T-helper 1 cell (primary cell): ENCODE measurements around the gene FBXW2.
"Not testable (repeated sequence)": the region's sequence is repeated elsewhere in the genome, so short reads cannot be mapped to it uniquely, and the experiment has no call there.

Experiments
- DNase-seq, 5 donors: peaks; one replicate each; pipeline ENCODE4 v3.0.0-alpha.2; 2012 to 2020

FBXW2 gene

DNA sequence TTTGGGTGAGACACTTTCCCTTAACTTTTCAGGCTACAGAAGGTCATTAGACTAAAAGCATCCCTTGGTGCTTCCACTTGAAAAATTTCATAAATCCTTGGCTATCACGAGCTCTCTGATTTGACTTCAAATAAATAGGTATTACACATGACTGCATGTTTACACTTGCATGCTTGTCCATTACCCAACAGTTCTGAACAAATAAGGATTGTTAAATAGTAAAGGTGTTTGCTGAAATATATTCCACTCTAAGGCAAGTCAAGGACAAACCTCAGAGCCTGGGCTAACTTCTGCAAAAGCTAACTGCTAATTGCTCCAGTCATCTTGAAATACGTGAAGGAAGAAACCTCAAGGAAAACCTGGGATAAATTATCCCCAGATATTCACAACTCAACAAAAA, 14.5 kb downstream of the FBXW2 start:
- DNase-seq, result no peak

DNA sequence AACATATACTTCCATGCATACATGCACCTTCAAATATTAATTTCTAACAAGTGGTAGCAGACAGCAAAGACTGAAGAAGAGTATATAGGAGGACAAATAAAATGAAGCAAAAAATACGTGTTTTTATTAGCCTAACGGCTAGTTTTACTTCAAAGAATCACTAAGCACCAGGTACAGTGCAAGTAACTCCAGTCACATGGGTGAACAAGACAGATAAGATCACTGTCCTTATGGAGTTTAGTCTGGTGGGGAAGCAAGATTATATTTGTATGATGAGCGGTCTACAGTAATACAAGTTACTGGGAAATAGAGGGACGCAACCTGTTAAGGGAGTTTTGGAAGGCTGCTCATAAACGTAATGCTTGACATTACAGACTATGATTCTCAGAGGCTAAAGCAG, 16.0 kb downstream of the FBXW2 start:
- no peak for DNase-seq

DNA sequence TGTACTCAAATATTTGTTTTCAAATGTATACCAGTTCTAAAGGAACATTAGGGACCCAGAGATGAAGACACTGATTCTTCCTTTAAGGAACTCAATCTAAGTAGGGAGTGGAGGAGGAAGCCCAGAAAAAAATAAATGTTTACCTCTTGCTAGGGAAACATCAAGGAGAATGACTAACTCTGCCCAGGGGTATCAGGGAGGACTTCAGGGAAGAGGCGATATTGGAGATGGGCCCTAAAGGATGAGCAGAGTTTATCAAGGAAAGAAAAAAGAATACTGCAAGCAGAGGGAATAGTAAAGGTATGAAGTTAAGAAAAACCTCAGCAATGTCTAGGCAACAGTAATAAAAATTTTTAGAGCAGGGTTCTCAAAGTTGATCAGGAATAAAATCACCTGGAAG, 16.4 kb downstream of the FBXW2 start:
- no peak for DNase-seq

DNA sequence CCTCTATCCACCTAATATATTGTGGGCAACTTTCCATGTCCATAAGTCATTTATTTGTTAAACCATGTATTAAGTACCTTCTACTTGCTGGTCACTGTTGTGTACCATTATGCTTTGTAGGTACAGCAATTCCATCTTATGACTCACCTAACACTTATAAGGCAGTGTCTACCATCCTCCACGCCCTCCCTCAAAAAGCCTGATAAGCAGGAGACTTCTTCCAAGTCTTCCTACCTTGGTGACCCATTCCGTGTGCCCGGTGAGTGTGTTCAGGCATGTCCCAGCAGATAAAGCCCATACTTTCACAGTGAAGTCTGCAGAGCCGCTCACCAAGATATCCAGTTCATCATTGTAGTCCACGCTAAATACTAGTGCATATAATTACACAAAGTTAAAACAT, 17.4 kb downstream of the FBXW2 start:
- no peak for DNase-seq

DNA sequence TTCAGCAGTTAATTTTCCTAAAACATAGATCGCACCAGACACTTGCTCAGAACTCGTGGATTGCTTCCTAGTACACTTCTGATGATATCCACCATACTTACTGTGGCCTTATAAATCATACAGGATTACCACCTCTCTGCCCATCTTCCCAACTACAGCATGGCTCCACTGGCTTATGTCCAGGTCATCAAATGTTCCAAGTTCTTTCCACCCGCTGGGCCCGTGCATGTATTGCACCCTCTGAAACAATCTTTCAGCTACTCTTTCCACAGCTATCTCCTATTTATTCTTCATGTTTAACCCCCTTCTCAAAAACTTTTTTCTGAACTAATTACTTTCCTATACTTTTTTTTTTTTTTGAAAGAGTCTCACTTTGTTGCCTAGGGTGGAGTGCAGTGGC, 18.5 kb downstream of the FBXW2 start:
- no peak for DNase-seq

DNA sequence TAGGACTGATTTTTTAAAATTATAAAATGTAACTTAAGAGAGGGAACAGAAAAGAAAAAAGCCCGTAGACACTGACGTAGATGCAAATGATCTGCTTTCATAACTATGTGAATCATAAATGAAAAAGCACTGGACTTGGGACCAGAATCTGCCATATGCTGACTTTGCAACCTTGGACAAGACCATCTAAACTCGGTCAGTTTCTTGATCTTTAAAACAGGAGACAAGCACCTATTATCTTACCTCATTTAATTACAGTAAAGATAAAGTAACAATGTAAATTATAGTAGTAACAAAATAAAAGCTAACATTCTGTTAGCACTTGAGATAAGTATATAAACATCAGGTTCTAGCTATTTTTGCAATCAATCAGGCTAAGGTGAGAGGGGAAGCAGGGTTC, 20.0 kb downstream of the FBXW2 start:
- DNase-seq, result no peak

DNA sequence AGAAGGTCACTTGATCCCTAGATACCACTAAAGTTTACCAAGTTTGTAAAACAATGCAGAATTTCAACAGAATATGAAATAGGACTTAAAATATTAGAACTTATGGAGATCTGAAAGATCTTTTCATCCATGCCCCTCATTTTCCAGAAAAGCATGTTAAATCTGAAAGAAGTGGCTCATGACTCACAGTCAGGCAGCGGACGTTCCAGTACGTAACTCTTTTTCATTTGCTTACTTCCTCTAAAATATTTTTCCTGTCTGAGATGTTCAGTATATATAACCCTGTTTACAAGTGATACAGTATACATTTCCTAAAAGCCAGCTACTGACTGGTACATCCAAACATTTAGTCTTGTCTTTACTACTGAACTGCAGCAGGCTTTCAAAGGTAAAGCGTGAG, 22.3 kb downstream of the FBXW2 start:
- peak in 1 of 5 donors; percentile 24 for DNase-seq

DNA sequence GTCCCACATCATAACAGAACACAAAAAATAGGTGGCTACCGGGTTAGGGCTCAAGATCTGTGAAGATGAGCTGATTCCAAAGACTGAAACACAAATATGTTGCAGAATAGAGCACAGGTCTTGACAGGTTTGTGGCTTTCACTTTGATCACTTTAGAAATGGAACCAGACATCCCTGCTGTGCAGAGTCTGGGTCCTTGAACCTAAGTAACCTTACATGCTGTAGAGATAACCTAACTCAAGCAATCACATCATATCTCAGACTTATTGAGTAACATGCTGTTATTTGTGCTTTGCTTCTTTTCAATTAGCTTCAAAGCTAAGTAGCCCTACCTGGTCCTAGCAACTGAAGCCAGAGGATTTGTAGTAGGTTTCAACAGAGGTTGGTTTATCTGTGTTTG, 24.3 kb downstream of the FBXW2 start:
- DNase-seq, result peak in 1 of 5 donors; percentile 69

DNA sequence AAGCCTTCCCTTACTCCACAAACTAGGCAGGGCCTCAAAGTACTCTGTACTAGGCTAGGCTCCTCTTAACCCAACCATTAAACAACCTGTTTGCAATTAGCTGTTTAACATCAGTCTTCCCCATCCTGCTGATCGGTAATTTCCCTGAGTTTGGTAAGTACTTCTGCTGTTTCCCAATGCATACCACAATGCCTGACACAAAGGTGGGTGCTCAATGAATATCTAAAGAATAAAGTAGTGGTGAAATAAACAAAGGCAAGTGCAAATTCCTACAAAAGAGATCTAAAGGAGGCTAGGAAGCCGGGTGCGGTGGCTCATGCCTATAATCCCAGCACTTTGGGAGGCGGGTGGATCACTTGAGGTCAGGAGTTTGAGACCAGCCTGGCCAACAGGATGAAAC, 25.0 kb downstream of the FBXW2 start:
- DNase-seq, result no peak

DNA sequence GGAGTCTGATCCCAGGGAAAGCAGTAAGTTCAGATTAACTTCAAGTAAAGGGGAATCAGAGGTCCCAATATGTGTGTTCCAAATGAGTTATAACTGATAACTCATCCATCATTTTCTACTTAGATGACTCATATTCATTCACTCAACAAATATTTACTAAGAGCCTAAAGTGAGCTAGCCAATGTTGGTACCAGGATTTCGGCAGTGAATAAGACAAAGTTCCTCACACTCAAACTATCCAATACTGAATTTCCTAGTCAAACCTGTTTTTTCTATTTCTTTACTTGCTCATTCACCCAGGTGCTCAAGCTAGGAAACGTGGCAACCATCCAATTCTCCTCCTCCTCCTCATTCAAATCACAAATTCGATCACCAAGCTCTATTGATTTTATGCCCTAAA, 25.8 kb downstream of the FBXW2 start:
- DNase-seq, result no peak

DNA sequence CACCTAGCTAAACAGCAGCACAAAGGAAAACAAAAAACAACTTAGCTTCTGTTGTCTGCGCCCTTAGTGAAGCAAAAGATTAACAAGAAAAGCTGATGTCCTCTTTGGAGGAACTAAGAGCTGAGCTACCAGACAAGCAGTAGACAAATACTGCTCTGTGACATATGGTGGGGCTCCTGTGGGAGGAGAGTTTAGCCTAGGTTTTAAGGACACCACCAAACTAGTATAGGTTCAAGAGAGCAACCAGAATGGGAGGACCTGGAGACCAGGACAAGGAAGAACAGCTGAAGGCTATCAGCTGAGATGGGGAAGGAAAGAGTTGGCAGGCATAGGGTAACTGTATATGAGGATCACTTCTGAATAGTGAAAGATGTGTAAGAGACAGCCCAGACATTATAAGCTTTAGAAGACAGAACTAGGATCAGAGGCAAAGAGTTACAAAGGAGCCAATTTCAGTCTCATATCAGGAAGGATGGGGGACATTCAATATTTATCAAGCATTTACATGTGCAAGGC, 27.2 kb downstream of the FBXW2 start:
- no peak for DNase-seq

DNA sequence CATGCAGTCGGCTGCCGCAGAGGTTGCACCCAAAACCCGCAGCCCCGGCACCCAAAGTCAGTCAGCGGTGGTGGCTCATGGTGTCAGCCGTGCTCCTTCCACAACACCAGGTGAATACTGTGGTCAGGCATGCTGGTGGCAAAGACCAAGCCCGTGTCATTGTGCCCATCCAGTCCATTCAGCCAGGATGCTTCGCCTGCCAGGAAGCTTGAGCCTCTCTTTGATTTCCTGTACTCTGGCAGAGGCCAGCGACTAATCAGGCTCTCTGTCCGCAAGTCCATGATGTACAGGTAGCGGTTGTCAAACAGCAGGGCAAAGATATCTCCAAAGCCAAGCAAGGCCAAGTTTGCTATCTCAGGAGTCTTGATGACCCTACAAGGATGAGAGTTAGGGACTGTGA, 28.7 kb downstream of the FBXW2 start:
- no peak for DNase-seq

DNA sequence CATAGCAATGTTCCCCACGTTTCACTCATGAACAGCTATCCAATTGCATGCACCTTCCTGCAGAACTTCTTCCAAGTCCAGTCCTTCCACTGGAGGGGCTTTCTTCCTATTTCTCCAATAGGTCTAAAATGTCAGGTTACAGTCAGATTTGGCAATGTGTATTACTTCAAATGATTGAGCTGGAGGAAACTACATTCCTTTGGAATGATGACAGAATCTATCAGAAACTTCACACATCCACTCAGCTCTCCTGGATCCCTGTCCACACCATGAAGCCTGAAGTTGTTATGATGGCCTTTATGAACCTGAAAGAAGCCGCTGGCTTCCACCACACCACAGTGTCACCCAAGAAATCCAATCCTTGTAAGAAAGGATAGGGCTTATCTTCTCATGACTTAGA, 32.2 kb downstream of the FBXW2 start:
- DNase-seq, result no peak

DNA sequence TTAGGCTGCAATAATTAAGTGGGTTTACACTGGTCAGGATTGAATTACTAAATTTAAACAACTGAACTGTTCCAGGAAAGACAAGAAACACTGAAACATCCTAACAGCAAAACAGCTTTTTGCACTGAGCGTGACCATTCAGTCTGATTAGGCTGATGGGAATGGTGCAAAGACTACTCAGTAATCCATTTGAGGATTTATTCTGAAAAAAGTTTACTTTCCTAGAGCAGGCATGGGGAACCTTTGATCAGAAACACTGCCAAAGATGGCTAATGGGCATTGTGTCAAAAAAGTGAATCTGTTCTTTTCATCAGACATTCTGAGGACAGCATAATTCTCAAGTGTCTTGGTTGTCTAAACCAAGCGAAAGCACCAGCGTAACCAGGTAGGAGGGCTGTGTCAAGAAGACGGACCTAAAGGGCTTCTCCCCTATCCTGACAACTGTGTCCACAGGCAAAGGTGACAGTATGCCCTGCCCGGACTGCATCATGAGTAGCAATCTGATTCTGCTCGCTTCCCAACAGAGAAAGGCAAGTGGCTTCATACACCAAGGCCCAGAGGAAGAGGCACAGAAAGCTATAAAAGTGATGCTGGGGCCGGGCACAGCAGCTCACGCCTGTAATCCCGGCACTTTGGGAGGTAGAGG, 33.3 kb downstream of the FBXW2 start:
- DNase-seq, result no peak

DNA sequence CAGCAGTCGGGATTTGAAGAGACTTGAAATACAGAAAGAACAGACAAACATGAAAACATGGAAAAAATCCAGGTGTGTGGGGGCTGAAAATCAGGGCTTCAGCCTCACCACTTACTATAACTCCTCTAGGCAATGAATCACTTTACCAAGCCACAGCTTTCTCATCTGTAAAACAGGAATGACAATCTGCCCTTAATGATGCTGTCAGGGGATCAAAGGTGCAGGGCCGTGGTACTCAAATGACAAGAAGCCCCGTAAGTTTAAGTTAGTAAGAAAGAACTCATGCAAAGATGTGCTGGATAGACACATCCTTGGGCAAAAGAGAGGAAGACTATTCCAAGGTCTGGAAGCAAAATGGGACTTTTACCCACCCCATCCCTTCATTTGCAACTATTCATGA, 34.7 kb downstream of the FBXW2 start:
- DNase-seq, result no peak

DNA sequence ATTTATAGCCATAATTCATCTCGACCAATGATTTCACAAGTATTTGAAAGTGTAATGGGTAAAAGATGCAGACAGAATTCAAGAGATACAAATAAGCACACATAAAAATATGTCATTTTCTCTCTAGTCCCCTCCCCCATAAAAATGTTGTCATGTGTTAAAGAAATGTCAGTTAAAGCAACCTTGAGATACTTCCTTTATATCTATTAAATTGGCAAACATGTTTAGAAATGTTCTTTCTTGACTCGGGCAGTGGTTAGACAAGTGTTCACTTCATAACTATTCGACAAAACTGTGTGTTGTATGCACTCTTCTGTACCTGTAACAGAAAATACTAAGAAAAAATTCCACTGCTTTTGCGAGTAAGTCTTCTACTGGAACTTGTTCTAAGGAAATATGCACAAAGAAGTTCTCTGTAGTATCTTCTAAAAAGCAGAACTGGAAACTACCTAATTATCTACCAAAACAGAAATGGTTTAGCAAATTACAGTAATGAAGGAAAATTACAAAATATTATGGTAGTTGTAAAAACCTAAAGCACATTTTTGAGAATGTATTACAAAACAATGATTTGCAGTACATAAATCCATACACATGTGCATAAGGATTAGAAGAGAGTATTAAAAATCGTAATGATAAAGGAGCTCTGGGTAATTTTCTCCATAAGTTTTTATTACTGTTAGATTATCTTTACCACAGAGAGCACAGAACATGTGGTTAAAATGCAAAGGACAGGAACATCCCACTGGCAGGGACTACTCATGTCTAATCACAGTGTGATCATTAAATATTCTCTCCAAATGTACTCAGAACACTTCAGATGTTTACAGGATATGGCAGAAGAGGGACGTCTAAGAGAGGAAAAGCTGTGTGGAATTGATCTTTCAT, 35.9 kb downstream of the FBXW2 start:
- DNase-seq, result no peak

DNA sequence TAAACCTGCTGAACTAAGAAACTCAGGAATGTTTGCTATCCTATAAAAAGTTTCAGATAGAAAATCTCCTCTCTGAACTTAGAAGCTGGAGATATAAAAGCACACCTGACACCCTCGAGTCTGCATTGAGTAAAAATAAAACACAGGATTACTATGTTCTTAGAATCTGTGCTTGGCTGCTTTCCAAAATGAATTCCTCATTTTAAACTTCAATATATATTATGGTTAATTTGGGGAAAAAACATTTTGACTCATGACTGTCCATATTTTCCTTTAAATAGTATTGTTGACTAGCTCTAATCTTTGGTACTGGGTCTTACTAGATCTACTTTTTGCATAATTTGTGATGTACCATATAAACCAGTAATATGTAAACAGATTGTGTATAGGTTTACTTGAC, 36.7 kb downstream of the FBXW2 start:
- DNase-seq, result no peak

DNA sequence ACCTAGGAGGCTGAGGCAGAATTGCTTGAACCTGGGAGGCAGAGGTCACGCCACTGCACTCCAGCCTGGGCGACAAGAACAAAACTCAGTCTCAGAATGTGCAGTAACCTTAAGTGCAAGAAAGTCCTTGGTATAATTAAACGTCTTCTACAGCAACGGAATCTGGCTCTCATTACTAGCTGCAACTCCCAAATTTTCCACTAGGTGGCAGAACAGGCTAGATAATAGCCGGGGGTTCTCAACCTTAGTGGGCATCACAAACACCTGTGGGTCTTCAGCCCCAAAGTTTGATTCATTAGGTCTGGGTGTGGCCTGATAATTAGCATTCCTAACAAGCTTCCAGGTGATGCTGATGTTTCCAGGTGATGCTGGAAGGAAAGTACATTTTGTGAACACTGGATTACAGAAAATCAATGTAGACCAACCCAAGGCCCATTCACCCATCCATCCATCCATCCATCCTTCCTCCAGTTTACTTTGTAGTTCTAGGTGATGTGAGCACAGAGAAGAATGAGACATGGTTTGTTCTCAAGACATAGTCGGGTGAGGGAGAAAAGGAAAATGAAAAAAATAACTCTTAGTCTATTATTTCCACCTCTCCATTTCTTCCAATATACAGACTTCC, 37.3 kb downstream of the FBXW2 start:
- peak in 4 of 5 donors; percentile 33 to 69 (median 56) for DNase-seq

DNA sequence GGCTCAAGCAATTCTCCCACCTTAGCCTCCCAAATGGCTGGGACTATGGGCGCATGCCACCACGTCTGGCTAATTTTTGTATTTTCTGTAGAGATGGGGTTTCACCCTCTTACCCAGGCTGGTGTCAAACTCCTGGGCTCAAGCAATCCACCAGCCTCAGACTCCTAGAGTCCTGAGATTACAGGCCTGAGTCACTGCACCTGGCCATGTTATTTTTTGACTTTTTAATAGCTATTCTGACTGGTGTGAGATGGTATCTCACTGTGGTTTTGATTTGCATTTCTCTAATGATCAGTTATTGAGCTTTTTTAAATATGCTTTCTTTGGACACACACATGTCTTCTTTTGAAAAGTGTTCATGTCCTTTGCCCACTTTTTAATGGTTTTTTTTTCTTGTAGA, 38.2 kb downstream of the FBXW2 start:
- no peak for DNase-seq

DNA sequence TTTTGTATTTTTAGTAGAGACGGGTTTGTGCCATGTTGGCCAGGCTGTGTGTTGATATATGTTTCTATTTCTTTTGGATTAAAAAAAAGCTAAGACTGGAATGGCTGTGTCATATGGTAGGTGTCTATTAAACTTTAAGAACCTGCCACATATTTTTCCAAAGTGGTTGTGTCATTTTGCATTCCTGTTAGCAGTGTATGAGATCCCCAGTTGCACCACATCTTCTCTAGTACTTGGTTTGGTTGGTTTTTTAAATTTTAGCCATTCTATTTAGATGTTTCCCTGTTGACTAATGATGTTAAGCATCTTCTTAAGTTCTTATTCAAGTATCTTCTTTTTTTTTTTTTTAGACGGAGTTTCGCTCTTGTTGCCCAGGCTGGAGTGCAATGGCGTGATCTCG, 42.8 kb downstream of the FBXW2 start:
- no peak for DNase-seq

DNA sequence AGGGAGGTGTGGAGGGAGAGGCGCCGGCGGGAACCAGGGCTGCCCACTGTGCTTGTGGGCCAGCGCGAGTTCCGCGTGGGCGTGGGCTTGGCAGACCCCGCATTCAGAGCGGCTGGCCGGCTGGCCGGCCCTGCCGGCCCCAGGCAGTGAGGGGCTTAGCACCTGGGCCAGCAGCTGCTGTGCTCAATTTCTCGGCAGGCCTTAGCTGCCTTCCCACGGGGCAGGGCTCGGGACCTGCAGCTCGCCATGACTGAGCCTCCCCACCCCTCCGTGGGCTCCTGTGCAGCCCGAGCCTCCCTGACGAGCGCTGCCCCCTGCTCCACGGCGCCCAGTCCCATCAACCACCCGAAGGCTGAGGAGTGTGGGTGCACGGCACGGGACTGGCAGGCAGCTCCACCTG, 46.9 kb downstream of the FBXW2 start:
- DNase-seq, result not testable (repeated sequence)

DNA sequence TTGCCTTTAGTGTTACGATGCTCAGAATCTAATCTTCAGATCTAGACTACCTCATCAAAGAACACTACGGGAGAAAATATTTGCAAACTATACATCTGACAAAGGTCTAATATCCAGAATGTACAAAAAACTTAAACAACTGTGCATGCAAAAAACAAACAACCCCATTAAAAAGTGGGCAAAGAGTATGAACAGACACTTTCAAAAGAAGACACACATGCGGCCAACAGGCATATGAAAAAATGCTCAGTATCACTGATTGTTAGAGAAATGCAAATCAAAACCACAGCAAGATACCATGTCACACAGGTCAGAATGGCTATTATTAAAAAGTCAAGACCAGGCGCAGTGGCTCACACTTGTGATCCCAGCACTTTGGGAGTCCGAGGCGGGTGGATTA, 47.9 kb downstream of the FBXW2 start:
- DNase-seq, result no peak

DNA sequence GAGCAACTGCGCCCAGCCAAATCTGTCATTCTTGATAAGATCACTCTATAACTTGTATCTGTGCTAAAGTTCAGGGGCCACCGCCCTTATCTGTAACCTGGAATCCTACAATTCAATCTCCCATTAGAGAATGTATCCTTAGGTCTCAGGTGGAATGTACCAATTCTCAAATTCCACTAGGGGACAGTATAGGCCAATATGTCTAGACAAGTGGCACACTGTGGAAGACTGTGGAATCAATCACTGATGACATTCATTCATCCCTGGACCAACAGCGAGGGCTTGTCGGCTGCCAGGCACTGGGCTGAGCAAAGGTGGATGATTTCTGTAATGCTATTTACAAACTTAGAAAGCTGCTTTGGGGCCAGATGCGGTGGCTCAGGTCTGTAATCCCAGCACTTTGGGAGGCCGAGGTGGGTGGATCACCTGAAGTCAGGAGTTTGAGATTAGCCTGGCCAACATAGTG, 50.2 kb downstream of the FBXW2 start:
- DNase-seq, result peak in 1 of 5 donors; percentile 40

DNA sequence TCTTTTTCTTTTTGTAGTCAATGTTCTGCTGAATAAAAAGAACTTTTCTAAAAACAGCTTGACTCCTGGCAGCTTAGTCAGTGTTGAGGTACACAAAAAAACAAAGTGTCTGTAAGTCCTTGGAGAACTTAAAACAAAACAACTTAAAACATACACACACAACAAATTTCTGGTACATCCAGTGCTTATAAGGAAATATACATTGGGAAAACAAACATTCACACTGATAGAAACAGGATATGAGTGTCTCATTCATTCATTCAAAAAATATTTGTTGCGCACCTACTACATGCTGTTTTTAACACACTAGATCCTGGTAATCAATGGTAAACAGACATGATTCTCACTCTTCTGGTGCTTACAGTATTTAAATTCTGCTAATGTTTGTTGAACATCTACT, 51.5 kb downstream of the FBXW2 start:
- no peak for DNase-seq
